HepG2 (cell line): ENCODE results near the gene NEIL3. TPM values are rescaled to one million over a fixed set of nuclear protein-coding genes. Genes with fewer than 3 reads are reported as not detected.

ENCODE experiments used
- ATAC-seq: fragments of 200-7000 bp; cut with Tn5 transposase; 3 replicates; pipeline ENCODE4 v1.9.1; 2020; ENCODE audit warnings: mild to moderate bottlenecking, moderate library complexity
- BruUV-seq: library from RNA; stranded (reverse); fragments of 400-500 nt; replicated peaks from 2 replicates; lab custom pipeline; 2021; lab: Mats Ljungman, UMichigan
- CTCF ChIA-PET: fragments of 300-600 bp; formaldehyde crosslinking; extraction: SDS; loops from one replicate; lab custom pipeline; 2021; ENCODE audit warnings: low total read pairs, inconsistent platforms, low intra/inter-chr PET ratio; lab: Yijun Ruan, JAX
- POLR2A ChIA-PET: fragments of 350-600 bp; sonication (Branson Sonifier 250); formaldehyde crosslinking; loops from one replicate; lab custom pipeline; 2020; ENCODE audit warnings: antibody characterized with exemption, inconsistent platforms; lab: Yijun Ruan, JAX
- DNase-seq: peaks from one replicate; pipeline ENCODE4 v3.0.0-alpha.2; 2015; ENCODE audit warnings: low spot score
- FAIRE-seq: peaks from 3 replicates; lab custom pipeline; 2011; peaks lifted over from hg19 to GRCh38; lab: Jason Lieb, UNC
- H2AFZ ChIP-seq: one replicate; pipeline ENCODE4 v1.6.1; 2011; ENCODE audit warnings: low read length, inconsistent platforms
- H3K27ac ChIP-seq: fragments of 300-600 bp; 3 replicates; pipeline ENCODE4 v1.8.0; 2011; ENCODE audit warnings: mixed run types, mild to moderate bottlenecking, mixed read lengths, low read length, inconsistent platforms; ENCODE audit not compliant: insufficient read depth; ENCODE audit errors: extremely low read length
- H3K27me3 ChIP-seq, 2 experiments: fragments of 200-600 bp in 1 of 2; 2 replicates in 1 of 2; 3 replicates in 1 of 2; pipeline versions ENCODE4 v1.6.0 to v1.8.0; 2011; ENCODE audit warnings: low read length in 2 of 2, mild to moderate bottlenecking in 2 of 2, moderate library complexity in 2 of 2, inconsistent platforms in 1 of 2; ENCODE audit not compliant: insufficient read depth in 2 of 2, control insufficient read depth in 1 of 2
- H3K36me3 ChIP-seq, 2 experiments: fragments of 200-600 bp in 1 of 2; replicated peaks in 1 of 2; 2 replicates in 1 of 2; 3 replicates in 1 of 2; pipeline versions ENCODE4 v1.5.1 to v1.8.0; 2011; ENCODE audit warnings: low read length in 2 of 2, inconsistent platforms in 1 of 2; ENCODE audit not compliant: insufficient read depth in 2 of 2, control insufficient read depth in 1 of 2
- H3K4me1 ChIP-seq: 2 replicates; pipeline ENCODE4 v1.5.1; 2012; ENCODE audit warnings: low read length, inconsistent platforms; ENCODE audit not compliant: insufficient read depth
- H3K4me2 ChIP-seq: 2 replicates; pipeline ENCODE4 v1.6.0; 2011; ENCODE audit warnings: low read depth, low read length, inconsistent platforms
- H3K4me3 ChIP-seq, 3 experiments: fragments of 200-600 bp in 1 of 3; sonication (generic), shearing (Covaris generic) in 1 of 3; replicated peaks in 1 of 3; 2 replicates each; pipeline ENCODE4 v1.5.1; 2011 to 2016; ENCODE audit warnings: low read length in 3 of 3, inconsistent platforms in 2 of 3, low read depth in 2 of 3, mild to moderate bottlenecking in 2 of 3, control low read depth in 1 of 3, mixed read lengths in 1 of 3; ENCODE audit not compliant: insufficient read depth in 1 of 3
- H3K79me2 ChIP-seq: one replicate; pipeline ENCODE4 v1.6.1; 2011; ENCODE audit warnings: low read length, inconsistent platforms; ENCODE audit not compliant: insufficient read depth
- H3K9ac ChIP-seq: 2 replicates; pipeline ENCODE4 v1.6.0; 2011; ENCODE audit warnings: mild to moderate bottlenecking, low read depth, low read length, inconsistent platforms; ENCODE audit not compliant: insufficient read depth
- H3K9me3 ChIP-seq: 2 replicates; pipeline ENCODE4 v1.5.1; 2012; ENCODE audit warnings: mild to moderate bottlenecking, low read length
- H4K20me1 ChIP-seq: 2 replicates; pipeline ENCODE4 v1.6.0; 2011; ENCODE audit warnings: inconsistent platforms, mild to moderate bottlenecking, low read length, moderate library complexity; ENCODE audit not compliant: insufficient read depth
- CCAR2 ChIP-seq: fragments of 200-400 bp; formaldehyde crosslinking; optimal IDR thresholded peaks from 2 replicates; pipeline ENCODE3; 2018; ENCODE audit warnings: low read depth, mild to moderate bottlenecking, low read length, moderate library complexity
- CEBPB ChIP-seq: IDR thresholded peaks from 2 replicates; pipeline ENCODE4 v1.6.1; 2011; ENCODE audit warnings: low read depth, low read length, improper control_type of control experiment, borderline replicate concordance
- FOXC1 ChIP-seq: sonication (generic); formaldehyde crosslinking; IDR thresholded peaks from 2 replicates; pipeline ENCODE4 v1.8.0; 2022; ENCODE audit warnings: mild to moderate bottlenecking, missing genetic modification reagents, borderline replicate concordance
- FOXO1 ChIP-seq: sonication (generic); formaldehyde crosslinking; IDR thresholded peaks from 2 replicates; pipeline ENCODE4 v1.4.0; 2020; ENCODE audit warnings: missing genetic modification reagents
- JDP2 ChIP-seq: sonication (generic); formaldehyde crosslinking; IDR thresholded peaks from 2 replicates; pipeline ENCODE4 v1.8.1; 2022; ENCODE audit warnings: missing genetic modification reagents, borderline replicate concordance
- NFKBIZ ChIP-seq: IDR thresholded peaks from 2 replicates; pipeline ENCODE4 v1.6.1; 2018; ENCODE audit warnings: missing genetic modification reagents, missing compliant biosample characterization
- RELA ChIP-seq: sonication (generic); formaldehyde crosslinking; IDR thresholded peaks from 2 replicates; pipeline ENCODE4 v1.4.0; 2020; ENCODE audit warnings: missing genetic modification reagents
- RXRB ChIP-seq: IDR thresholded peaks from 2 replicates; pipeline ENCODE4 v1.6.1; 2016; ENCODE audit warnings: borderline replicate concordance, missing genetic modification reagents, missing compliant biosample characterization
- SOX13 ChIP-seq, 3 experiments: fragments of 450-650 bp in 1 of 3; sonication (generic) in 1 of 3; formaldehyde crosslinking in 1 of 3; IDR thresholded peaks in 2 of 3; conservative IDR thresholded peaks in 1 of 3; 2 replicates each; pipeline versions ENCODE4 v1.5.0 to v1.6.1; 2016 to 2020; ENCODE audit warnings: antibody characterized with exemption in 1 of 3, mild to moderate bottlenecking in 1 of 3, missing compliant biosample characterization in 1 of 3, missing genetic modification reagents in 1 of 3, moderate library complexity in 1 of 3
- ZNF383 ChIP-seq: sonication (generic); formaldehyde crosslinking; IDR thresholded peaks from 2 replicates; pipeline ENCODE4 v1.4.0; 2020; ENCODE audit warnings: missing genetic modification reagents, mild to moderate bottlenecking, borderline replicate concordance
- ZNF839 ChIP-seq: sonication (generic); formaldehyde crosslinking; IDR thresholded peaks from 2 replicates; pipeline ENCODE4 v1.4.0; 2020; ENCODE audit warnings: missing genetic modification reagents, mild to moderate bottlenecking, borderline replicate concordance
- WGBS: methylation state at CpG from one replicate; pipeline ENCODE4 v1.1.6; 2017; ENCODE audit warnings: low lambda C conversion rate; 5-methylcytosine and 5-hydroxymethylcytosine counted together
- in situ Hi-C: cut with HindIII; loops from 2 replicates; pipeline ENCODE4 v1.10.0; 2017; ENCODE audit warnings: low pct_unique_long_range_greater_than_20kb; ENCODE audit not compliant: extremely low pct_ligation_motif_present
- intact Hi-C: fragments of 100-400 bp; cut with micrococcal nuclease; formaldehyde crosslinking; loops from one replicate; pipeline ENCODE4 v1.10.0; 2022; ENCODE audit not compliant: unreplicated experiment
- polyA plus RNA-seq, 8 experiments: library from polyadenylated mRNA; depleted of rRNA in 3 of 8; stranded (reverse) in 7 of 8; unstranded in 1 of 8; fragments of >200 nt; fragmentation: Illumina TruSeq in 4 of 8; extraction: Trizol in 4 of 8; gene quantifications; 2 replicates each; pipeline versions ENCODE4 v1.2.1 to v1.2.3, GENCODE V29; 2011 to 2016; ENCODE audit warnings: low read depth in 4 of 8, missing spikeins in 1 of 8, mixed read lengths in 1 of 8; ENCODE audit not compliant: insufficient read depth in 1 of 8
- total RNA-seq, 5 experiments: library from RNA; depleted of rRNA; stranded (reverse); fragments of >200 nt; fragmentation: Illumina TruSeq; extraction: Trizol; gene quantifications; 2 replicates each; pipeline ENCODE4 v1.2.3, GENCODE V29; 2016; ENCODE audit warnings: low read depth in 1 of 5
- TF ChIP-seq, protein P1 (sequence below): sonication (generic); formaldehyde crosslinking; IDR thresholded peaks from 2 replicates; pipeline ENCODE4 v1.5.0; 2020; ENCODE audit warnings: mild to moderate bottlenecking, missing genetic modification reagents, borderline replicate concordance
- TF ChIP-seq, protein P2 (sequence below): sonication (generic); formaldehyde crosslinking; IDR thresholded peaks from 2 replicates; pipeline ENCODE4 v1.8.0; 2022; ENCODE audit warnings: mild to moderate bottlenecking, missing genetic modification reagents, moderate library complexity
- TF ChIP-seq, protein P3 (sequence below): sonication (generic); formaldehyde crosslinking; IDR thresholded peaks from 2 replicates; pipeline ENCODE4 v1.8.0; 2022; ENCODE audit warnings: mild to moderate bottlenecking, missing genetic modification reagents, borderline replicate concordance

The NEIL3 gene
- total and polyA plus RNA-seq, 2 of the 13 experiments (the other 11 are each of a cell fraction or from before 2014, with no cell fraction given), result 3.5 to 8.4 TPM

DNA sequence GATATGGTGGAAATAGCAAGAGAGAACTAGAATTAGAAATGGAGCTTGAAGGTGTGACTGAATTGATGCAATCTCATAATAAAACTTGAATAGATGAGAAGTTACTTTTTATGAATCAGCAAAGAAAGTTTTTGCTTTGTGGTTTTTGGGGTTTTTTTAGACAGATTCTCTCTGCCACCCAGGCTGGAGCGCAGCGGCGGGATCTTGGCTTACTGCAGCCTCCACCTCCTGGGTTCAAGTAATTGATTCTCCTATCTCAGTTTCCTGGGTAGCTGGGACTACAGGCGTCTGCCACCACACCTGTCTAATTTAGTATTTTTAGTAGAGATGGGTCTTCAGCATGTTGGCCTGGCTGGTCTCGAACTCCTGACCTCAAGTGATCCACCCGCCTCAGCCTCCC lies 23.7 kb upstream of the NEIL3 start:
- Histone ChIP-seq H3K9ac (no peak overlapping the region), H3K27ac (no peak overlapping the region), H3K4me1 (no peaks in the 10 kb centered on the region), H3K27me3 (no peaks in the 10 kb centered on the region), H3K4me3 (no peak overlapping the region), H3K9me3 (no peaks in the 10 kb centered on the region), H3K4me2 (no peak overlapping the region), H3K79me2 (no peaks in the 10 kb centered on the region), H2AFZ (no peak overlapping the region), H3K36me3 (no peaks in the 10 kb centered on the region), H4K20me1 (no peaks in the 10 kb centered on the region)
- CTCF ChIA-PET, result no interaction called here
- in situ Hi-C loops (no loop called here), intact Hi-C loops (no loop called here)
- no peak for FAIRE-seq
- POLR2A ChIA-PET, result interaction anchor here (0.6 kb wide), 1 partner anchor 80 kb away, joined by 3 read pairs; no protein-coding TSS in a partner anchor
- 53% methylated on average over 6 of the region's 6 CpGs for whole genome bisulfite sequencing
- TF ChIP-seq JDP2 (CRISPR knock-in tag) (no peak), FOXO1 (no peak), NFKBIZ (no peak), ZNF383 (CRISPR knock-in tag) (no peak)
- TF ChIP-seq, protein P1, sequence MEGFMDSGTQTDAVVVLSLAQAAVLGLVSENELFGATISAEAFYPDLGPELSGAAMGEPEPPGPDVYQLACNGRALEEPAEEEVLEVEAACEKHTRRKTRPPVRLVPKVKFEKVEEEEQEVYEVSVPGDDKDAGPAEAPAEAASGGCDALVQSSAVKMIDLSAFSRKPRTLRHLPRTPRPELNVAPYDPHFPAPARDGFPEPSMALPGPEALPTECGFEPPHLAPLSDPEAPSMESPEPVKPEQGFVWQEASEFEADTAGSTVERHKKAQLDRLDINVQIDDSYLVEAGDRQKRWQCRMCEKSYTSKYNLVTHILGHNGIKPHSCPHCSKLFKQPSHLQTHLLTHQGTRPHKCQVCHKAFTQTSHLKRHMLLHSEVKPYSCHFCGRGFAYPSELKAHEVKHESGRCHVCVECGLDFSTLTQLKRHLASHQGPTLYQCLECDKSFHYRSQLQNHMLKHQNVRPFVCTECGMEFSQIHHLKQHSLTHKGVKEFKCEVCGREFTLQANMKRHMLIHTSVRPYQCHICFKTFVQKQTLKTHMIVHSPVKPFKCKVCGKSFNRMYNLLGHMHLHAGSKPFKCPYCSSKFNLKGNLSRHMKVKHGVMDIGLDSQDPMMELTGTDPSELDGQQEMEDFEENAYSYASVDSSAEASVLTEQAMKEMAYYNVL (CRISPR knock-in tag), result no peak
- no TSS peak for BruUV-seq
- DNase-seq, result no peak
- no peak for ATAC-seq

DNA sequence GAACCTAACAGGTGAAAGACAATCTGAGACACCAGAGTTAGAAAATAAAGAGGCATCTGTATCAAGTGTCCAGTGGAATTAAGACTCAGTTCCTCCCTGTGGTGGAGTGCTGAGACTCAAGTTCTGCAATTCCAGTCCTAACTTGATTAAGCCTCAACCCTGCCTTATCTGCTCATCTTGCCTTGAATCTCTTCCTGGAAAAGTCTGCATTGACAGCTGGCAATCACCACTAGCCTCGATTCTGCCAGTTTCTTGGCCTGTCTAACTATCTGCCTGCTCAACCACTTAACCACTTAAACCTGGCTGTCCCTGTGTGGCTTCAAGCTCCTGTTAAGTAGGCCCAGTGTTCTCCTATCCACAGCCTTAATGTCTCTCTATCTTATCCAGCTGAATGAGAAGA lies 22.4 kb upstream of the NEIL3 start:
- no peak overlapping the region for H2AFZ ChIP-seq
- no peak overlapping the region for H3K9ac ChIP-seq
- no TSS peak for BruUV-seq
- in situ Hi-C loops (no loop called here), intact Hi-C loops (no loop called here)
- H3K4me3 ChIP-seq, result no peak overlapping the region
- H3K36me3 ChIP-seq, result no peaks in the 10 kb centered on the region
- H3K9me3 ChIP-seq, result no peaks in the 10 kb centered on the region
- ATAC-seq, result no peak
- ChIA-PET POLR2A (no interaction called here), CTCF (no interaction called here)
- no peaks in the 10 kb centered on the region for H3K79me2 ChIP-seq
- WGBS, result 0% methylated on average over 1 of the region's 1 CpG
- H3K27ac ChIP-seq, result no peak overlapping the region
- no peaks in the 10 kb centered on the region for H3K27me3 ChIP-seq
- H3K4me2 ChIP-seq, result no peak overlapping the region
- no peak for FAIRE-seq
- no peaks in the 10 kb centered on the region for H4K20me1 ChIP-seq
- H3K4me1 ChIP-seq, result no peaks in the 10 kb centered on the region
- DNase-seq, result no peak
- TF ChIP-seq, protein P2, sequence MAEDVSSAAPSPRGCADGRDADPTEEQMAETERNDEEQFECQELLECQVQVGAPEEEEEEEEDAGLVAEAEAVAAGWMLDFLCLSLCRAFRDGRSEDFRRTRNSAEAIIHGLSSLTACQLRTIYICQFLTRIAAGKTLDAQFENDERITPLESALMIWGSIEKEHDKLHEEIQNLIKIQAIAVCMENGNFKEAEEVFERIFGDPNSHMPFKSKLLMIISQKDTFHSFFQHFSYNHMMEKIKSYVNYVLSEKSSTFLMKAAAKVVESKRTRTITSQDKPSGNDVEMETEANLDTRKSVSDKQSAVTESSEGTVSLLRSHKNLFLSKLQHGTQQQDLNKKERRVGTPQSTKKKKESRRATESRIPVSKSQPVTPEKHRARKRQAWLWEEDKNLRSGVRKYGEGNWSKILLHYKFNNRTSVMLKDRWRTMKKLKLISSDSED (CRISPR knock-in tag), result no peak
- TF ChIP-seq RELA (no peak), CEBPB (no peak), ZNF839 (CRISPR knock-in tag) (no peak), CCAR2 (no peak), FOXC1 (CRISPR knock-in tag) (no peak), RXRB (no peak), SOX13 (IDR thresholded peaks at IDR 0.05) (no peak), SOX13 (CRISPR knock-in tag; conservative IDR thresholded peaks at IDR 0.05 in 1 of 2, IDR thresholded peaks at IDR 0.05 in 1 of 2) (no peak)
- TF ChIP-seq, protein P3, sequence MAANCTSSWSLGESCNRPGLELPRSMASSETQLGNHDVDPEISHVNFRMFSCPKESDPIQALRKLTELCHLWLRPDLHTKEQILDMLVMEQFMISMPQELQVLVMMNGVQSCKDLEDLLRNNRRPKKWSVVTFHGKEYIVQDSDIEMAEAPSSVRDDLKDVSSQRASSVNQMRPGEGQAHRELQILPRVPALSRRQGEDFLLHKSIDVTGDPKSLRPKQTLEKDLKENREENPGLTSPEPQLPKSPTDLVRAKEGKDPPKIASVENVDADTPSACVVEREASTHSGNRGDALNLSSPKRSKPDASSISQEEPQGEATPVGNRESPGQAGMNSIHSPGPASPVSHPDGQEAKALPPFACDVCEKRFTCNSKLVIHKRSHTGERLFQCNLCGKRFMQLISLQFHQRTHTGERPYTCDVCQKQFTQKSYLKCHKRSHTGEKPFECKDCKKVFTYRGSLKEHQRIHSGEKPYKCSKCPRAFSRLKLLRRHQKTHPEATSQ (CRISPR knock-in tag), result no peak
